Common myeloid progenitor, CD34-positive (primary cell): ENCODE measurements around the gene NPAS3.

Experiments used
- CTCF ChIA-PET: fragments of 350-600 bp; sonication (Branson Sonifier 250); formaldehyde crosslinking; loops from one replicate; lab custom pipeline; 2021; ENCODE audit warnings: antibody characterized with exemption; lab: Charles Lee
- POLR2A ChIA-PET: fragments of 350-600 bp; sonication (Branson Sonifier 250); formaldehyde crosslinking; loops from one replicate; lab custom pipeline; 2021; ENCODE audit warnings: antibody characterized with exemption; lab: Charles Lee
- DNase-seq, 3 donors: peaks; one replicate each; pipeline versions ENCODE4 v3.0.0 to v3.0.0-alpha.2; 2013
- H3K27ac ChIP-seq, 2 experiments: 1 replicate in 1 of 2; 2 replicates in 1 of 2; pipeline ENCODE4 v1.7.0; 2013; ENCODE audit warnings: inconsistent platforms in 2 of 2, low read length in 2 of 2, mild to moderate bottlenecking in 2 of 2, low read depth in 1 of 2, moderate library complexity in 1 of 2; ENCODE audit not compliant: severe bottlenecking in 2 of 2, insufficient read depth in 1 of 2, poor library complexity in 1 of 2
- H3K27me3 ChIP-seq, 5 experiments: replicated peaks in 2 of 5; 1 replicate in 3 of 5; 2 replicates in 2 of 5; pipeline versions ENCODE4 v1.6.1 to v1.7.0; 2013; ENCODE audit warnings: low read length in 4 of 5, mild to moderate bottlenecking in 2 of 5, moderate library complexity in 2 of 5, inconsistent platforms in 1 of 5; ENCODE audit not compliant: insufficient read depth in 5 of 5, control insufficient read depth in 4 of 5
- H3K36me3 ChIP-seq, 4 experiments: 1 replicate in 2 of 4; 2 replicates in 2 of 4; pipeline versions ENCODE4 v1.6.1 to v1.7.0; 2013; ENCODE audit warnings: low read length in 3 of 4, control low read depth in 1 of 4, mild to moderate bottlenecking in 1 of 4; ENCODE audit not compliant: control insufficient read depth in 4 of 4, insufficient read depth in 4 of 4
- H3K4me1 ChIP-seq, 4 experiments: 1 replicate in 3 of 4; 2 replicates in 1 of 4; pipeline versions ENCODE4 v1.6.1 to v1.7.1; 2013; ENCODE audit warnings: low read length in 3 of 4, mild to moderate bottlenecking in 3 of 4, control low read depth in 1 of 4, inconsistent platforms in 1 of 4, moderate library complexity in 1 of 4; ENCODE audit not compliant: control insufficient read depth in 4 of 4, insufficient read depth in 4 of 4; ENCODE audit errors: control extremely low read depth in 1 of 4
- H3K4me3 ChIP-seq, 7 experiments: 1 replicate in 4 of 7; 2 replicates in 3 of 7; pipeline versions ENCODE4 v1.5.1 to v1.7.0; 2013; ENCODE audit warnings: mild to moderate bottlenecking in 7 of 7, low read length in 6 of 7, moderate library complexity in 6 of 7, inconsistent platforms in 2 of 7, low read depth in 2 of 7, control low read depth in 1 of 7; ENCODE audit not compliant: insufficient read depth in 4 of 7, control insufficient read depth in 1 of 7; ENCODE audit errors: extremely low read depth in 1 of 7
- H3K9me3 ChIP-seq, 5 experiments: 1 replicate in 4 of 5; 2 replicates in 1 of 5; pipeline versions ENCODE4 v1.6.1 to v1.7.1; 2013; ENCODE audit warnings: low read length in 4 of 5, mild to moderate bottlenecking in 2 of 5, inconsistent platforms in 1 of 5, low read depth in 1 of 5, moderate library complexity in 1 of 5; ENCODE audit not compliant: control insufficient read depth in 4 of 5, insufficient read depth in 2 of 5; ENCODE audit errors: control extremely low read depth in 1 of 5
- WGBS: methylation state at CpG from one replicate; pipeline ENCODE4 v1.1.5; 2013; ENCODE audit not compliant: insufficient coverage; 5-methylcytosine and 5-hydroxymethylcytosine counted together

NPAS3 gene

DNA sequence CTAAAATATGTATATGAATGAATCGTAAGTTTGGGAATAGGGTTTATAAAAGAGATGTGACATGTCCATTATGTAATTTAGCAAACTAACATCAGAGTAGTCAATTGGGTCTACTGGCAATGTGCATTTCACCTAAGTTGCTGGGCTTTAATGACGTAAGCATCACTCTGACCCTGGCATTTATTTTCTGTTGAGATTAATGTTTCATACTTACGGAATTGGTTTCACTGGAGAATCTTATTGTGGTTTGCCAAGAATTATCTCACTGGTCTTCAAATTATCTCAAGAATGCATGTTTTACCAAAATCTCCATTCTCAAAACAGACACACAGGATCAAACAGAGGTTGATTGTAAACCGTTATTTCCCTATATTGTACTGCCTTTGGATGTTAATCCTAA lies 437.1 kb downstream of the NPAS3 start:
- Histone ChIP-seq H3K4me3 (no peak overlapping the region), H3K36me3 (no peaks in the 10 kb centered on the region), H3K9me3 (no peaks in the 10 kb centered on the region), H3K27me3 (no peaks in the 10 kb centered on the region), H3K4me1 (peaks cover 0 to 4% (median 2%) of the 10 kb centered on the region in 4 experiments), H3K27ac (no peak overlapping the region)
- CTCF ChIA-PET: no interaction called here
- no CpG with 5 or more reads among the region's 4 CpGs for WGBS
- DNase-seq: no peak
- POLR2A ChIA-PET: no interaction called here

DNA sequence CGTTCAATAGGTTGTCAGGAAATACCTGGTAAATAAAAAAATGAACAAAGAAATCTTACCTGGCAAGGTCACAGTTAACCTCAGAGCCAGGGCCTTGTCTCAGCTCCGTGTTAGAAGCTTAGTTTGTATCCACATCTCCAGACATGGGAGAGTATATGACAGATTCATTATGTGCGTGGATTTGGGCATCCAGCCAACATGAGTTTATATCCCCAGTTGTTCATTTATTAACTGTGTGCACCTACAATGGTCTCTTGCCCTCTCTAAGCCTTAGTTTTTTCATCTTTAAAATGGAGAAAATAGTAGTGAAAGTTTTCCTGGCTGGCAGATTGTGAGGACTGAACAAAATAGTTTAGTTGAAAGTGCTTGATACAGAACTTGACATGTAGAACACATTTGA lies 437.8 kb downstream of the NPAS3 start:
- H3K27ac ChIP-seq: no peak overlapping the region
- H3K4me1 ChIP-seq: no peaks in the 10 kb centered on the region
- CTCF ChIA-PET: no interaction called here
- H3K36me3 ChIP-seq: no peaks in the 10 kb centered on the region
- H3K27me3 ChIP-seq: no peaks in the 10 kb centered on the region
- no peaks in the 10 kb centered on the region for H3K9me3 ChIP-seq
- no peak for DNase-seq
- H3K4me3 ChIP-seq: no peak overlapping the region
- POLR2A ChIA-PET: no interaction called here
- 78% methylated on average over 2 of the region's 3 CpGs for WGBS

- H3K4me3 ChIP-seq: no peak overlapping the region
- POLR2A ChIA-PET: no interaction called here
- no peak overlapping the region for H3K27ac ChIP-seq
- H3K4me1 ChIP-seq: no peaks in the 10 kb centered on the region
- CTCF ChIA-PET: no interaction called here
- WGBS: no CpG with 5 or more reads among the region's 2 CpGs
- no peaks in the 10 kb centered on the region for H3K27me3 ChIP-seq
- H3K9me3 ChIP-seq: no peaks in the 10 kb centered on the region
- peak in 1 of 3 donors; percentile 15 for DNase-seq
- no peaks in the 10 kb centered on the region for H3K36me3 ChIP-seq
These were observed 439.1 kb downstream of the NPAS3 start for GRCh38 chr14:33377596-33378390.

- POLR2A ChIA-PET: no interaction called here
- Histone ChIP-seq H3K9me3 (no peaks in the 10 kb centered on the region), H3K36me3 (no peaks in the 10 kb centered on the region), H3K27ac (no peak overlapping the region), H3K4me1 (peaks cover 0 to 2% (median 0%) of the 10 kb centered on the region in 4 experiments), H3K4me3 (no peak overlapping the region), H3K27me3 (no peaks in the 10 kb centered on the region)
- WGBS: 55% methylated on average over 2 of the region's 2 CpGs
- CTCF ChIA-PET: interaction anchor here (0.7 to 1.2 kb wide), 3 partner anchors 12 to 411 kb away, joined by 3 read pairs; no protein-coding TSS in a partner anchor
- DNase-seq: no peak
These were observed 443.0 kb downstream of the NPAS3 start for GRCh38 chr14:33381717-33382116.

GRCh38 chr14:33386140-33386539 lies 447.5 kb downstream of the NPAS3 start:
- no peak for DNase-seq
- Histone ChIP-seq H3K27me3 (no peaks in the 10 kb centered on the region), H3K36me3 (no peaks in the 10 kb centered on the region), H3K27ac (no peak overlapping the region), H3K4me1 (peaks cover 0 to 7% (median 0%) of the 10 kb centered on the region in 4 experiments), H3K9me3 (no peaks in the 10 kb centered on the region), H3K4me3 (no peak overlapping the region)
- ChIA-PET CTCF (no interaction called here), POLR2A (no interaction called here)

- H3K4me3 ChIP-seq: no peak overlapping the region
- H3K27ac ChIP-seq: no peak overlapping the region
- H3K27me3 ChIP-seq: no peaks in the 10 kb centered on the region
- WGBS: 64% methylated on average over 2 of the region's 3 CpGs
- H3K36me3 ChIP-seq: no peaks in the 10 kb centered on the region
- peak in 2 of 3 donors; percentile 40 to 57 for DNase-seq
- ChIA-PET POLR2A (no interaction called here), CTCF (interaction anchor here (1.7 kb wide), 1 partner anchor 11 kb away, joined by 5 read pairs; no protein-coding TSS in a partner anchor)
- H3K4me1 ChIP-seq: peaks cover 0 to 7% (median 0%) of the 10 kb centered on the region in 4 experiments
- H3K9me3 ChIP-seq: no peaks in the 10 kb centered on the region
These were observed 448.1 kb downstream of the NPAS3 start for GRCh38 chr14:33386781-33387180.

GRCh38 chr14:33390335-33390734 lies 451.7 kb downstream of the NPAS3 start:
- 100% methylated on average over 1 of the region's 2 CpGs for WGBS
- no peak for DNase-seq
- Histone ChIP-seq H3K9me3 (no peaks in the 10 kb centered on the region), H3K27ac (no peak overlapping the region), H3K27me3 (no peaks in the 10 kb centered on the region), H3K4me1 (peaks cover 0 to 7% (median 0%) of the 10 kb centered on the region in 4 experiments), H3K36me3 (no peaks in the 10 kb centered on the region), H3K4me3 (no peak overlapping the region)
- CTCF ChIA-PET: no interaction called here
- POLR2A ChIA-PET: no interaction called here
